SU-DHL-6 (cell line): ENCODE measurements around the gene L2HGDH.

Experiments
- CTCF ChIP-seq: fragments of 200-600 bp; sonication (generic); IDR thresholded peaks from one replicate; pipeline ENCODE4 v1.5.1; 2017; ENCODE audit warnings: antibody characterized with exemption, mild to moderate bottlenecking, low read length, moderate library complexity; ENCODE audit not compliant: insufficient read depth, poor library complexity, severe bottlenecking
- EZH2phosphoT487 ChIP-seq: fragments of 200-600 bp; sonication (generic), shearing (Covaris generic); conservative IDR thresholded peaks from 2 replicates; pipeline ENCODE4 v1.6.1; 2018; ENCODE audit warnings: mild to moderate bottlenecking, antibody characterized with exemption, low read length, moderate library complexity, mixed read lengths

- no peak for TF ChIP-seq CTCF
- no peak for TF ChIP-seq EZH2phosphoT487
Measured at GRCh38 chr14:50232276-50232642, 79.8 kb downstream of the L2HGDH start.
